H1 (cell line): ENCODE measurements around the gene RPS6KA4. TPM values are rescaled to one million over a fixed set of nuclear protein-coding genes. Genes with fewer than 3 reads are reported as not detected.

Experiments
- BRCA1 ChIP-seq: IDR thresholded peaks from 2 replicates; pipeline ENCODE4 v1.6.1; 2012; ENCODE audit warnings: low read depth, low read length, improper control_type of control experiment
- CBX5 ChIP-seq: fragments of 300-800, 300-1000 bp; sonication (generic); IDR thresholded peaks from 2 replicates; pipeline ENCODE4 v1.7.1; 2016; ENCODE audit warnings: antibody characterized with exemption, low read length, low read depth
- CHD2 ChIP-seq: IDR thresholded peaks from 2 replicates; pipeline ENCODE4 v1.6.1; 2012; ENCODE audit warnings: low read length, improper control_type of control experiment
- EP300 ChIP-seq, 2 experiments: IDR thresholded peaks; 1 replicate in 1 of 2; 2 replicates in 1 of 2; pipeline ENCODE4 v1.6.1; 2011 to 2012; ENCODE audit warnings: low read depth in 2 of 2, low read length in 2 of 2, mild to moderate bottlenecking in 2 of 2, borderline replicate concordance in 1 of 2, inconsistent platforms in 1 of 2, moderate library complexity in 1 of 2
- GTF2F1 ChIP-seq: IDR thresholded peaks from 2 replicates; pipeline ENCODE4 v1.6.1; 2012; ENCODE audit warnings: low read depth, low read length, improper control_type of control experiment, borderline replicate concordance
- POLR2A ChIP-seq, 2 experiments: IDR thresholded peaks; 1 replicate in 1 of 2; 2 replicates in 1 of 2; pipeline ENCODE4 v1.6.1; 2011; ENCODE audit warnings: low read depth in 2 of 2, low read length in 2 of 2, mild to moderate bottlenecking in 2 of 2; ENCODE audit errors: control extremely low read depth in 1 of 2
- POLR2AphosphoS5 ChIP-seq: IDR thresholded peaks from 2 replicates; pipeline ENCODE4 v1.6.1; 2011; ENCODE audit warnings: low read depth, low read length
- SP2 ChIP-seq: IDR thresholded peaks from 2 replicates; pipeline ENCODE4 v1.6.1; 2012; ENCODE audit warnings: mild to moderate bottlenecking, low read length, inconsistent platforms
- SRF ChIP-seq: IDR thresholded peaks from 2 replicates; pipeline ENCODE4 v1.6.1; 2011; ENCODE audit warnings: mild to moderate bottlenecking, low read depth, low read length, moderate library complexity
- TCF12 ChIP-seq: IDR thresholded peaks from 2 replicates; pipeline ENCODE4 v1.6.1; 2011; ENCODE audit warnings: low read depth, mild to moderate bottlenecking, low read length
- polyA plus RNA-seq, 7 experiments: library from polyadenylated mRNA; depleted of rRNA in 3 of 7; stranded (reverse) in 5 of 7; unstranded in 2 of 7; fragments of >200 nt in 5 of 7; fragments of 200-250 nt in 2 of 7; gene quantifications; 1 replicate in 5 of 7; 2 replicates in 1 of 7; 4 replicates in 1 of 7; pipeline versions ENCODE4 v1.2.1 to v1.2.3, GENCODE V29; 2011 to 2013; ENCODE audit warnings: missing spikeins in 2 of 7, mixed read lengths in 2 of 7
- total RNA-seq: library from RNA; stranded (reverse); fragmentation: NEBNext Ultra II Directional; extraction: Animal tissue kit (Norgen Biotek cat#: 25700); gene quantifications from 2 replicates; pipeline ENCODE4 v1.2.1, GENCODE V29; 2021
- TF ChIP-seq, protein P1 (sequence below), 3 experiments: IDR thresholded peaks; 1 replicate in 2 of 3; 2 replicates in 1 of 3; pipeline versions ENCODE4 v1.5.1 to v1.6.1; 2011; ENCODE audit warnings: low read length in 3 of 3, mild to moderate bottlenecking in 3 of 3, inconsistent platforms in 2 of 3, low read depth in 1 of 3, moderate library complexity in 1 of 3; ENCODE audit not compliant: insufficient read depth in 1 of 3; ENCODE audit errors: control extremely low read depth in 1 of 3
- TF ChIP-seq, protein P2 (sequence below): IDR thresholded peaks from 2 replicates; pipeline ENCODE4 v1.6.1; 2011; ENCODE audit warnings: low read depth, mild to moderate bottlenecking, low read length; ENCODE audit not compliant: insufficient read depth

Gene RPS6KA4
- total and polyA plus RNA-seq, 2 of the 8 experiments (the other 6 are each of a cell fraction or from before 2014, with no cell fraction given), result 8.2 to 12.6 TPM

DNA sequence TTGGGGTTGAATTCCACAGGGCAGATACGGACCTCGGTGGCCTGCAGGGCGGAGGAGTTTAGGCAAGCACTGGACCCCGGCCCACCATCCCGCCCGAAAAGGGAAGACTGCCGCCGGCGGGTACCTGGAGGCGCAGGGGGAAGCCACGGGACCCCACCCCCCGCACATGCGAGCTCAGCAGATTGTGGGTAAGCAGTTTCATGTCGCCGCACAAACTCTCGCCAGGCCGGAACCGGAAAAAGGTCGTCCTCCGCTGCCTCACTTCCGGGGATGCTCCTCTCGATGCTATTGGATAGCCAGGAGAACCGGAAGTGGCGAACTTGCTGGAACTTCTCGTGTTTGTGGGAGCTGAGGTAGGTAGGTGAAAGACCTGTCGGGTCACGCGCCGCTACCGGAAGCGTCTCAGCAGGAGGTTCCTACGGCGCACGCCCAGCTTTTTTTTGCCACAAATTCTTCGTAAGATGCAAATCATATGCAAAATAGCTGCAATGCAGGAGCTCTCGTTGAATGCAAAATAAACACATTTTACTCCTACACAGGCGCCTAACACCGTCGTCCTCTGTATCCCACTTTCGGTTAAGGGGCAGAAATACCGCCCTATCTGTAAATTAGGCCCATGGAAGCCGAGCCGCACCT is 41.5 kb upstream of the RPS6KA4 start, which contains the start of gene TRMT112 (continued):
- TF ChIP-seq, protein P1, sequence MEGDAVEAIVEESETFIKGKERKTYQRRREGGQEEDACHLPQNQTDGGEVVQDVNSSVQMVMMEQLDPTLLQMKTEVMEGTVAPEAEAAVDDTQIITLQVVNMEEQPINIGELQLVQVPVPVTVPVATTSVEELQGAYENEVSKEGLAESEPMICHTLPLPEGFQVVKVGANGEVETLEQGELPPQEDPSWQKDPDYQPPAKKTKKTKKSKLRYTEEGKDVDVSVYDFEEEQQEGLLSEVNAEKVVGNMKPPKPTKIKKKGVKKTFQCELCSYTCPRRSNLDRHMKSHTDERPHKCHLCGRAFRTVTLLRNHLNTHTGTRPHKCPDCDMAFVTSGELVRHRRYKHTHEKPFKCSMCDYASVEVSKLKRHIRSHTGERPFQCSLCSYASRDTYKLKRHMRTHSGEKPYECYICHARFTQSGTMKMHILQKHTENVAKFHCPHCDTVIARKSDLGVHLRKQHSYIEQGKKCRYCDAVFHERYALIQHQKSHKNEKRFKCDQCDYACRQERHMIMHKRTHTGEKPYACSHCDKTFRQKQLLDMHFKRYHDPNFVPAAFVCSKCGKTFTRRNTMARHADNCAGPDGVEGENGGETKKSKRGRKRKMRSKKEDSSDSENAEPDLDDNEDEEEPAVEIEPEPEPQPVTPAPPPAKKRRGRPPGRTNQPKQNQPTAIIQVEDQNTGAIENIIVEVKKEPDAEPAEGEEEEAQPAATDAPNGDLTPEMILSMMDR (IDR thresholded peaks at IDR 0.05; ENCODE audit: control extremely low read depth in 1 of 3, insufficient read depth in 1 of 3, low read depth in 1 of 3, low read length in 3 of 3), result no peak
- TF ChIP-seq TCF12, result no peak
- peak; percentile 24 for TF ChIP-seq CHD2
- TF ChIP-seq EP300 (IDR thresholded peaks at IDR 0.05; ENCODE audit: borderline replicate concordance in 1 of 2, low read depth in 2 of 2, low read length in 2 of 2), result no peak
- TF ChIP-seq, protein P2, sequence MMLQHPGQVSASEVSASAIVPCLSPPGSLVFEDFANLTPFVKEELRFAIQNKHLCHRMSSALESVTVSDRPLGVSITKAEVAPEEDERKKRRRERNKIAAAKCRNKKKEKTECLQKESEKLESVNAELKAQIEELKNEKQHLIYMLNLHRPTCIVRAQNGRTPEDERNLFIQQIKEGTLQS, result no peak
- peak; percentile 61 for TF ChIP-seq POLR2AphosphoS5
- TF ChIP-seq SRF, result no peak
- no peak for TF ChIP-seq CBX5
- TF ChIP-seq GTF2F1, result peak; percentile 53; the same call in 1 of the 2 replicates
- peak in 1 of 2 experiments; percentile 76; a peak in 2 of 3 replicates for TF ChIP-seq POLR2A (IDR thresholded peaks at IDR 0.05; ENCODE audit: control extremely low read depth in 1 of 2, low read depth in 2 of 2, low read length in 2 of 2)
- TF ChIP-seq SP2, result no peak
- no peak for TF ChIP-seq BRCA1
